GM20000 (cell line): ENCODE results near the gene TPP2.

Experiments
- DNase-seq: peaks from one replicate; pipeline ENCODE4 v3.0.0; 2012; ENCODE audit warnings: low spot score
- TF ChIP-seq, protein P1 (sequence below): IDR thresholded peaks from 2 replicates; pipeline ENCODE4 v1.5.1; 2012; ENCODE audit warnings: mild to moderate bottlenecking, control low read depth; ENCODE audit errors: extremely low read depth, missing control alignments

TPP2 gene

DNA sequence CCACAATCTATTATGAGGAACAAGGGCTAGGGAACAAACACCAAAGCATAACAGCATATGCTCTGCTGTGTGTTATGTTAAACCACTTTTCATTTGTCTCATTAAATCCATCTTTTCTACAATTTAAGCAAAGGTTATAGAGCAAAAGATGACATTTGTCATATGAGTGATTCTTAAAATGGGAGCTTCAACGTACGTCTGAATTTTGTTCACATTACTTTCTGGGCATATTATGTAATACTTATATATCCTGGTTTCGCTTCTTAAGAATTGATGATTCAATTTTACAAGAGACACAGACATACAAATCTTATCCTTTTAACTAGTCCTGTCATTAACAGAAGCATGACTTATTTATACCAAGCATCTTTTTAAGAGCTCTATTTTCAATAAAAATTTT is 3.3 kb upstream of the TPP2 start:
- TF ChIP-seq, protein P1, sequence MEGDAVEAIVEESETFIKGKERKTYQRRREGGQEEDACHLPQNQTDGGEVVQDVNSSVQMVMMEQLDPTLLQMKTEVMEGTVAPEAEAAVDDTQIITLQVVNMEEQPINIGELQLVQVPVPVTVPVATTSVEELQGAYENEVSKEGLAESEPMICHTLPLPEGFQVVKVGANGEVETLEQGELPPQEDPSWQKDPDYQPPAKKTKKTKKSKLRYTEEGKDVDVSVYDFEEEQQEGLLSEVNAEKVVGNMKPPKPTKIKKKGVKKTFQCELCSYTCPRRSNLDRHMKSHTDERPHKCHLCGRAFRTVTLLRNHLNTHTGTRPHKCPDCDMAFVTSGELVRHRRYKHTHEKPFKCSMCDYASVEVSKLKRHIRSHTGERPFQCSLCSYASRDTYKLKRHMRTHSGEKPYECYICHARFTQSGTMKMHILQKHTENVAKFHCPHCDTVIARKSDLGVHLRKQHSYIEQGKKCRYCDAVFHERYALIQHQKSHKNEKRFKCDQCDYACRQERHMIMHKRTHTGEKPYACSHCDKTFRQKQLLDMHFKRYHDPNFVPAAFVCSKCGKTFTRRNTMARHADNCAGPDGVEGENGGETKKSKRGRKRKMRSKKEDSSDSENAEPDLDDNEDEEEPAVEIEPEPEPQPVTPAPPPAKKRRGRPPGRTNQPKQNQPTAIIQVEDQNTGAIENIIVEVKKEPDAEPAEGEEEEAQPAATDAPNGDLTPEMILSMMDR = no peak
- DNase-seq = no peak

DNA sequence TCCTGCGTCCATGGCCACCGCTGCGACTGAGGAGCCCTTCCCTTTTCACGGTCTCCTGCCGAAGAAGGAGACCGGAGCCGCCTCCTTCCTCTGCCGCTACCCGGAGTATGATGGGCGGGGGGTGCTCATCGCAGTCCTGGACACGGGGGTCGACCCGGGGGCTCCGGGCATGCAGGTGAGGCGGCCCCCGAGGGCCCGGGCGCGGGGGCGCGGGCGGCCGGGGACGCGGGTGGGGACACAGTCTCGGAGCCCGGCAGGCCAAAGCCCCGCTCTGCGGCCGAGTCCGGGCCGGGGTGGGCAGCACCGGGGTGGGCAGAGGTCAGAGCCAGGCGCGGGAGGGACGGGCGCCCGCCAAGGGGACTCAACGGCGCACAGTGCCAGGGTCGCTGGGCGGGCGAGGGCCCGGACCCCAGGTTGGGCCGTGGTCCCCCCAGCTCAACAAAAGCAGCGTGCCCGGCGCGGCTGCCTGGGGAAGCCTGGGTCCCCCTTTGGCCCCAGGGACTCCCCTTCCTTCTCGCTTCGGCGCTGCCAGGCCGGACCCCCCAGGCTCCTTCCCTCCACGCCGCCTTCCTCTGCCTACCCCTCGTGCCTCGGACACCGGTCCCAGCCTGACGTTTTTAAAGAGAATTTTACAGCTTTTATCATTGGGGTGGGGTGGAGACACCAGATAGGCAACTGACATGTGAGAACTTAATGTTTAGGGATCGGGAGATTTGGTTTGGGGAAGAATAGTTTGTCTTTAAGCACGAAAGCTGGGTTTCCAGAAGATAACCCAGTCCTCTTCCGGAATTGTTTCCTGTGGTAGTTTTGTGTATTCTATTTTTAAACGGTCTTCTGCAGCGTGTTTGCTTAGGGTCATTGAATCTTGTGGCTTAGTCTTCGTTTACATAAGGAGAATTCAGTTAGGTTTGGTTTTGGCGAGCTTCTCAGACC is 509 bp downstream of the TPP2 start:
- TF ChIP-seq, protein P1 = no peak
- DNase-seq = peak; percentile 39

DNA sequence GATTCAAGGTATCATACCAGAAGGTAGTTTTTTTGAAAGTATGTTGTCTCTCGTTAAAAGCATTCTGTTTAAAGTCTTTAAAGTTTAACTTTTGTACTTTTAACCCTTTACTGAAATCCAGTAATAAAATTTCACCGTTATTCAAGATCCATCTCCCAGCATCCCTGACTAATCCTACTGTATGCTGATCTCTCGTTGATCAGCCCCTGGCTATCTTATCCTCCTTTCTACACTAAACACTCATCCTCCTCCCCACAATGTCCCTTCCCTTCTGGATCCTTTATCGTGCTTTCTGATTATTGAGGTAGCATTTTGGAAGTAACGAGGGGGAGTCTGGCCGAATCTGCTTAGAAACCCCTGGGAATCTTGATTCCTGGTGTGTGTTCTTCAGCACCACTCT is 1.3 kb downstream of the TPP2 start:
- TF ChIP-seq, protein P1 = no peak
- no peak for DNase-seq

DNA sequence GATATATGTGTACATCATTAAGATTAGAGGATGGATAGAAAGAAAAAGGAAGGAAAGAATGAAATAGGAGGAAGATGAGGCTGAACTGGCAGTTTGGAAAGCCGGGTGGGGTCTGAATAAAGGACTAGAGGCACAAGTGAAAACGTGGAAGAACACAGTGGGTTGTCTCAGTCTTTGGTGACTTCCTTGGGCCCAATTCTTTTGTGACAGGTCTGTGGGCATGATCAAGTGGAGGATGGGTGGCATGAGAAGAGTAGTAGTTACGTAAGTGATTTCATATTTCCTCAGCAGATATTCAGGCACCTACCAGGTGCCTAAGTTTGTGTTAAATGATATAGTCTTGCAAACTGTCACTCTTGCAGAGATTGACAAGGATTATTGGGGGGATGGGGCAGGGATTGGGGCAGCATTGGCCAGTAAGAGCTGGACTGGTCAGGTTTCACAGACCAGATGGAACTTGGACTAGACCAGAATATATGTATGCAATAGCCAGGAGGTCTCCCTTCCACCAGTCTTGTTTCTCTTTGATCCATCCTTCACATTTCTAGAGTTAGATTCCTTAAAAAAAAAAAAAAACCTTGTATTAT is 2.7 kb downstream of the TPP2 start:
- no peak for DNase-seq
- TF ChIP-seq, protein P1 = no peak

DNA sequence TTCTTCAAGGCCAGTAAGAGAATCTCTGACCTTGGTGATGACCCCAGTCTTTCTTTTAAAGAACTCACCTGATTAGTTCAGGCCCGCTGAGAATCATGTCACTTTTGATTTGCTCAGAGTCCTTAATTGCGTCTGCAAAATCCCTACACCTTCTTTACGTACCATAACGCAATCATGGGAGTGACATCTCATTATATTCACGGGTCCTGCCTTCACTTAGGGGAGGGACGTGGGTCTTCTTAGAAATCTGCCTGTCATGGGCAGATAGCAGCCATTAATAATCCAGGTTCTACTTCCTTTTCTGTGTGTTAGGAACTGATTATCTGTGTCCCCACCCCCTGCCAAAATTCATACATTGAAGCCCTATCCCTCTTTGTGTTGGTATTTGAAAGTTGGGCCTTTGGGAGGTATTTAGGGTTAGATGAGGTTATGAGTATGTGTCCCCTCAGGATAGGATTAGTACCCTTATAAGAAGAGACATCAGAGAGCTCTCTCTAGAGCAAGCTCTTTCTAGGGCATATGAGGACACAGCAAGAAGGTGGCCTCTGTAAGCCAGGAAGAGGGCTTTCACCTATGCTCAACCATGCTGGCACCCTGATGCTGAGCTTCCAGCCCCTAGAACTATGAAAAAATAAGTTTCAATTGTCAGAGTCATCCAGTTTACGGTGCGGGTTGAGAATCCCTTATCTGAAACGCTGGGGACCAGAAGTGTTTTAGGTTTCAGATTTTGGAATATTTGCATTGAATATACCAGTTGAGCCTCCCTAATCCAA is 9.9 kb downstream of the TPP2 start:
- no peak for DNase-seq
- TF ChIP-seq, protein P1 = no peak

DNA sequence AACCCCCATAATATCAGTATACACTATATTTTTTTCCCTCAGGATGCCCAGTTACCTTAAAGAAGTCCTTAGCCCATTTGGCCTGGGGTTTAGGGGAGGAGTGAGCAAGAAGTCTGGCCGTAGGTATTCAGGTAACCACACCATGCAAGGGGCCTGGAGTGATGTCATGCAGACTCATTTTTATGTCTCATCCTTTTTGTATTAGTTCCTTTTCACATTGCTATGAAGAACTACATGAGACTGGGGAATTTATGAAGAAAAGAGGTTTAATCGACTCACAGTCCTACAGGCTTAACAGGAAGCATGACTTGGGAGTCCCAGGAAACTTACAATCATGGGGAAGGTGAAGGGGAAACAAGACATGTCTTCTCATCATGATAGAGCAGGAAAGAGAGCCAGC is 12.2 kb downstream of the TPP2 start:
- no peak for DNase-seq
- TF ChIP-seq, protein P1 = no peak

DNA sequence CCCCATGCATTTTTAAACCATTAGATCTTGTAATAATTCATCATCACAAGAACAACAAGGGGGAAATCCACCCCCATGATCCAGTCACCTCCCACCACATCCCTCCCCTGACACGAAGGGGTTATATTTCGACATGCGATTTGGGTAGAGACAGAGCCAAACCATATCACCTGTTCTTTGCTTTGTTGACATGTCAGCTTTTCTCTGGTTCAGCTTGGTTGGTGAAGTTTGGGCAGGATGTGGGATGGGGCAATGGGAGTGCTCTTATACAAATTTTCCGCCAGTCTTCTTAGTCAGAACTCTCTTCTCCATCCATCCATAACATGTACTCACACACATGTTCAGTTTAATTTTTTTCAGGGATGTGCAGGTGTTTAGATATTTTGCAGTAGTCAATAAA is 12.9 kb downstream of the TPP2 start:
- TF ChIP-seq, protein P1 = no peak
- DNase-seq = no peak
